ENCODE measurements around the gene TCEAL8. TPM values are rescaled to one million over a fixed set of nuclear protein-coding genes. Genes with fewer than 3 reads are reported as not detected.

Gene TCEAL8
- total and polyA plus RNA-seq, 2 of the 8 experiments (the other 6 are each of a cell fraction or from before 2014, with no cell fraction given) = 47.2 to 82.2 TPM

DNA sequence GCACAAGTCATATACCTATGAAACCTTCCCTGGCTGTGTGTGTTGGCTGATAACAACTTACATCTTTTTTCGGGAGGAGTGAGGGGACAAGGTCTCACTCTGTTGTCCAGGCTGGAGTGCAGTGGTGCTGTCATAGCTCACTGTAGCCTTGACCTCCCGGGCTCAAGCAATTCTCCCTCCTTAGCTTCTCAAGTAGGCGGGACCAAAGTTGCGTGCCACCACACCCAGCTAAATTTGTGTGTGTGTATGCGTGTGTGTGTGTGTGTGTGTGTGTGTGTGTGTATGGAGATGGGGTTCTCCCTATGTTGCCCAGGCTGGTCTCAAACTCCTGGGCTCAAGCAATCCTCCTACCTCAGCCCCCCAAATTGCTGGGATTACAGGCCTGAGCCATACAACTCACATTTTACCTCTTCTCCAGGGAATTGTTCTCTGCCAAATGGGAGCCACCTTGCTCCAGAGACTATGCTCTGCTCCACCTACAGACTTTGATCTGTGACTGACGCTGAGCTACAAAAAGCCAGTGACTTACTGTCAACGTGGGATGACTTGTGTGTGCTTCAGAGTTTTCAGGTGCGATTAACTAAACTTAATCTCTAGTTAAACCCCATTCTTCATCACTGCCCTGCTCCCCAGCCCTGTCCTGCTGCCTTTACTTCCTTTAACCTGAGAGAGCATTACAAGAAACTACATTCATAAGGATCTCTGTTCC lies 42.1 kb downstream of the TCEAL8 start:
- H4K5ac ChIP-seq (ENCODE audit: insufficient read length, low read depth, low read length) = no peak overlapping the region
- H2BK120ac ChIP-seq (replicated peaks; ENCODE audit: low read depth, low read length) = no peak overlapping the region
- H3K56ac ChIP-seq (replicated peaks; ENCODE audit: insufficient read length, low read depth, low read length) = no peak overlapping the region
- ChIA-PET POLR2A (ENCODE audit: partially characterized antibody) (no interaction called here), CTCF (ENCODE audit: partially characterized antibody) (interaction anchor here (0.8 to 0.9 kb wide), 2 partner anchors 38 to 251 kb away, joined by 3 read pairs; no protein-coding TSS in a partner anchor)
- H3K4me3 ChIP-seq (ENCODE audit: extremely low read depth in 1 of 4, insufficient read depth in 2 of 4, low read depth in 3 of 4, low read length in 4 of 4) = no peak overlapping the region
- H2BK12ac ChIP-seq (ENCODE audit: low read depth, low read length) = no peak overlapping the region
- no peak overlapping the region for H3K4ac ChIP-seq (replicated peaks; ENCODE audit: insufficient read length, low read depth, low read length)
- no peak overlapping the region for H3K9ac ChIP-seq (replicated peaks in 1 of 4; ENCODE audit: extremely low read depth in 1 of 4, low read depth in 3 of 4, low read length in 3 of 4)
- FAIRE-seq (no peak), DNase-seq (ENCODE audit: low read depth in 1 of 2, low spot score in 2 of 2) (no peak)
- WGBS, 2 experiments (ENCODE audit: extremely low coverage in 1 of 2, insufficient coverage in 1 of 2, insufficient read length in 1 of 2, insufficient replicate concordance in 2 of 2, low coverage in 1 of 2, low lambda C conversion rate in 2 of 2, missing lambda C conversion rate in 1 of 2) = 93% methylated on average over 7 of the region's 8 CpGs; no CpG with 5 or more reads in 1 of the 2 experiments
- H4K91ac ChIP-seq (replicated peaks; ENCODE audit: insufficient read length, low read length) = no peak overlapping the region
- no peak overlapping the region for H2BK5ac ChIP-seq (ENCODE audit: low read depth, low read length)
- no peak overlapping the region for H3K27ac ChIP-seq (ENCODE audit: low read depth, low read length)
- no peak overlapping the region for H3K18ac ChIP-seq (ENCODE audit: extremely low read depth, low read length)
- no peaks in the 10 kb centered on the region for H4K20me1 ChIP-seq (replicated peaks in 1 of 2; ENCODE audit: control insufficient read depth in 1 of 2, insufficient read depth in 2 of 2, low read length in 2 of 2)
- H2BK15ac ChIP-seq (ENCODE audit: low read length) = no peak overlapping the region
- H3K79me1 ChIP-seq (ENCODE audit: low read depth, low read length) = no peaks in the 10 kb centered on the region
- H3K27me3 ChIP-seq (replicated peaks in 1 of 4; ENCODE audit: control insufficient read depth in 3 of 4, extremely low read depth in 1 of 4, insufficient read depth in 3 of 4, low read length in 3 of 4) = no peaks in the 10 kb centered on the region
- no peak overlapping the region for H2AK5ac ChIP-seq (ENCODE audit: low read depth, low read length)
- no peak overlapping the region for H3K14ac ChIP-seq (ENCODE audit: insufficient read length)
- H3K4me1 ChIP-seq (replicated peaks in 1 of 4; ENCODE audit: control insufficient read depth in 3 of 4, insufficient read depth in 4 of 4, low read length in 3 of 4) = peaks cover 0 to 3% (median 0%) of the 10 kb centered on the region in 4 experiments; a peak in 1 of 7 replicates
- H3K4me2 ChIP-seq (ENCODE audit: insufficient read depth in 1 of 2, low read depth in 2 of 2, low read length in 2 of 2) = no peak overlapping the region
- H3K23ac ChIP-seq (ENCODE audit: insufficient read length) = no peak overlapping the region
- no peak overlapping the region for H2AFZ ChIP-seq (ENCODE audit: low read length)
- H3K23me2 ChIP-seq (ENCODE audit: low read depth, low read length) = no peaks in the 10 kb centered on the region
- H2BK20ac ChIP-seq (ENCODE audit: low read length) = no peak overlapping the region
- 0 out of 4 replicates have a peak, but pooled peaks cover 0 to 3% of the 10 kb centered on the region in 2 experiments for H3K79me2 ChIP-seq (ENCODE audit: control insufficient read depth in 1 of 2, insufficient read depth in 2 of 2, low read length in 2 of 2)
- H4K8ac ChIP-seq (ENCODE audit: extremely low read depth, insufficient read depth, low read length) = no peak overlapping the region
- H3K36me3 ChIP-seq (ENCODE audit: control insufficient read depth in 2 of 4, insufficient read depth in 4 of 4, low read length in 3 of 4) = peaks cover 0 to 13% (median 1%) of the 10 kb centered on the region in 4 experiments; a peak in 1 of 8 replicates
- no peaks in the 10 kb centered on the region for H3K9me3 ChIP-seq (ENCODE audit: insufficient read depth in 2 of 2, low read depth in 1 of 2, low read length in 1 of 2)
- TF ChIP-seq KDM4A (IDR thresholded peaks at IDR 0.05; ENCODE audit: low read depth, low read length, severe bottlenecking) = no peak
- TF ChIP-seq MAFK (IDR thresholded peaks at IDR 0.05; ENCODE audit: low read depth, low read length) = no peak
- no peak for TF ChIP-seq HDAC2 (IDR thresholded peaks at IDR 0.05; ENCODE audit: borderline replicate concordance in 1 of 2, low read depth in 2 of 2, low read length in 2 of 2)
- TF ChIP-seq FOSL1 (IDR thresholded peaks at IDR 0.05; ENCODE audit: insufficient read depth, low read depth, low read length) = no peak
- no peak for TF ChIP-seq SP2 (IDR thresholded peaks at IDR 0.05; ENCODE audit: low read length)
- TF ChIP-seq JUND (IDR thresholded peaks at IDR 0.05; ENCODE audit: low read length) = no peak
- TF ChIP-seq, protein P1, sequence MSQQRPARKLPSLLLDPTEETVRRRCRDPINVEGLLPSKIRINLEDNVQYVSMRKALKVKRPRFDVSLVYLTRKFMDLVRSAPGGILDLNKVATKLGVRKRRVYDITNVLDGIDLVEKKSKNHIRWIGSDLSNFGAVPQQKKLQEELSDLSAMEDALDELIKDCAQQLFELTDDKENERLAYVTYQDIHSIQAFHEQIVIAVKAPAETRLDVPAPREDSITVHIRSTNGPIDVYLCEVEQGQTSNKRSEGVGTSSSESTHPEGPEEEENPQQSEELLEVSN (IDR thresholded peaks at IDR 0.05) = no peak
- no peak for TF ChIP-seq NRF1 (IDR thresholded peaks at IDR 0.05; ENCODE audit: low read depth, low read length)
- TF ChIP-seq, protein P2, sequence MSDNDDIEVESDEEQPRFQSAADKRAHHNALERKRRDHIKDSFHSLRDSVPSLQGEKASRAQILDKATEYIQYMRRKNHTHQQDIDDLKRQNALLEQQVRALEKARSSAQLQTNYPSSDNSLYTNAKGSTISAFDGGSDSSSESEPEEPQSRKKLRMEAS (IDR thresholded peaks at IDR 0.05) = no peak
- TF ChIP-seq RBBP5 (IDR thresholded peaks at IDR 0.05; ENCODE audit: borderline replicate concordance, low read depth, low read length) = no peak
- TF ChIP-seq TCF12 (IDR thresholded peaks at IDR 0.05; ENCODE audit: low read depth, low read length) = no peak
- no peak for TF ChIP-seq SIRT6 (IDR thresholded peaks at IDR 0.05; ENCODE audit: low read length)

All from H1 (cell line).